K562 (cell line): ENCODE results near the gene ADTRP.

ENCODE experiments used
- DIDO1 ChIP-seq: fragments of 450-650 bp; IDR thresholded peaks from 2 replicates; pipeline ENCODE4 v1.6.1; 2016; ENCODE audit warnings: low read depth, missing biosample characterization, missing genetic modification characterization
- MAFK ChIP-seq: IDR thresholded peaks from 2 replicates; pipeline ENCODE4 v1.6.1; 2011; ENCODE audit warnings: low read length, improper control_type of control experiment
- MCM7 ChIP-seq, 2 experiments: fragments of 450-650 bp; IDR thresholded peaks; 2 replicates each; pipeline ENCODE4 v1.6.1; 2016 to 2018
- NCOR1 ChIP-seq: fragments of 450-650 bp; IDR thresholded peaks from 2 replicates; pipeline ENCODE4 v1.6.1; 2016; ENCODE audit warnings: mild to moderate bottlenecking, moderate library complexity
- POLR2A ChIP-seq: fragments of 450-650 bp; conservative IDR thresholded peaks from 2 replicates; pipeline ENCODE4 v1.6.1; 2016
- POLR2AphosphoS5 ChIP-seq: IDR thresholded peaks from 2 replicates; pipeline ENCODE4 v1.6.1; 2011; ENCODE audit warnings: mild to moderate bottlenecking, low read depth, low read length, moderate library complexity; ENCODE audit not compliant: control insufficient read depth, insufficient read depth
- SAFB ChIP-seq: fragments of 200-400 bp; formaldehyde crosslinking; IDR thresholded peaks from 2 replicates; pipeline ENCODE4 v1.6.1; 2017; ENCODE audit warnings: low read depth, low read length, borderline replicate concordance
- SNIP1 ChIP-seq: fragments of 450-650 bp; IDR thresholded peaks from 2 replicates; pipeline ENCODE4 v1.7.1; 2017; ENCODE audit warnings: low read depth, mild to moderate bottlenecking
- TCF3 ChIP-seq: sonication (generic); formaldehyde crosslinking; IDR thresholded peaks from 2 replicates; pipeline ENCODE4 v1.4.0; 2020; ENCODE audit warnings: mild to moderate bottlenecking, missing genetic modification reagents
- ZBTB33 ChIP-seq: sonication (generic); formaldehyde crosslinking; IDR thresholded peaks from 2 replicates; pipeline ENCODE4 v1.8.1; 2023; ENCODE audit warnings: mild to moderate bottlenecking, missing genetic modification reagents
- ZNF740 ChIP-seq, 3 experiments: fragments of 200-800 bp in 1 of 3; sonication (Bioruptor generic) in 1 of 3; sonication (generic) in 1 of 3; formaldehyde crosslinking in 1 of 3; IDR thresholded peaks; 2 replicates each; pipeline versions ENCODE4 v1.6.1 to v1.8.0; 2016 to 2022; ENCODE audit warnings: mild to moderate bottlenecking in 2 of 3, missing compliant biosample characterization in 2 of 3, missing genetic modification characterization in 2 of 3, missing genetic modification reagents in 1 of 3
- TF ChIP-seq, protein P1 (sequence below): conservative IDR thresholded peaks from 2 replicates; pipeline ENCODE4 v1.6.1; 2011; ENCODE audit warnings: low read depth, mild to moderate bottlenecking, low read length; ENCODE audit not compliant: control insufficient read depth

- TF ChIP-seq ZBTB33, result no peak
- TF ChIP-seq SAFB, result no peak
- no peak for TF ChIP-seq NCOR1
- TF ChIP-seq, protein P1, sequence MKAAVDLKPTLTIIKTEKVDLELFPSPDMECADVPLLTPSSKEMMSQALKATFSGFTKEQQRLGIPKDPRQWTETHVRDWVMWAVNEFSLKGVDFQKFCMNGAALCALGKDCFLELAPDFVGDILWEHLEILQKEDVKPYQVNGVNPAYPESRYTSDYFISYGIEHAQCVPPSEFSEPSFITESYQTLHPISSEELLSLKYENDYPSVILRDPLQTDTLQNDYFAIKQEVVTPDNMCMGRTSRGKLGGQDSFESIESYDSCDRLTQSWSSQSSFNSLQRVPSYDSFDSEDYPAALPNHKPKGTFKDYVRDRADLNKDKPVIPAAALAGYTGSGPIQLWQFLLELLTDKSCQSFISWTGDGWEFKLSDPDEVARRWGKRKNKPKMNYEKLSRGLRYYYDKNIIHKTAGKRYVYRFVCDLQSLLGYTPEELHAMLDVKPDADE, result no peak
- no peak for TF ChIP-seq POLR2AphosphoS5
- no peak for TF ChIP-seq DIDO1 (tag)
- TF ChIP-seq MCM7 (IDR thresholded peaks at IDR 0.05), result no peak
- TF ChIP-seq MAFK, result no peak
- TF ChIP-seq SNIP1, result no peak
- TF ChIP-seq ZNF740 (CRISPR knock-in tag; IDR thresholded peaks at IDR 0.05), result no peak
- TF ChIP-seq ZNF740 (tag; IDR thresholded peaks at IDR 0.05), result no peak
- TF ChIP-seq POLR2A, result no peak
- no peak for TF ChIP-seq TCF3 (CRISPR knock-in tag)
Measured at GRCh38 chr6:11679099-11679498, 99.5 kb downstream of the ADTRP start.
